ENCODE measurements around the gene SCAANT1.

Gene SCAANT1

GRCh38 chr3:63896332-63897030, 15.7 kb downstream of the SCAANT1 start:
- no peak for DNase-seq

DNA sequence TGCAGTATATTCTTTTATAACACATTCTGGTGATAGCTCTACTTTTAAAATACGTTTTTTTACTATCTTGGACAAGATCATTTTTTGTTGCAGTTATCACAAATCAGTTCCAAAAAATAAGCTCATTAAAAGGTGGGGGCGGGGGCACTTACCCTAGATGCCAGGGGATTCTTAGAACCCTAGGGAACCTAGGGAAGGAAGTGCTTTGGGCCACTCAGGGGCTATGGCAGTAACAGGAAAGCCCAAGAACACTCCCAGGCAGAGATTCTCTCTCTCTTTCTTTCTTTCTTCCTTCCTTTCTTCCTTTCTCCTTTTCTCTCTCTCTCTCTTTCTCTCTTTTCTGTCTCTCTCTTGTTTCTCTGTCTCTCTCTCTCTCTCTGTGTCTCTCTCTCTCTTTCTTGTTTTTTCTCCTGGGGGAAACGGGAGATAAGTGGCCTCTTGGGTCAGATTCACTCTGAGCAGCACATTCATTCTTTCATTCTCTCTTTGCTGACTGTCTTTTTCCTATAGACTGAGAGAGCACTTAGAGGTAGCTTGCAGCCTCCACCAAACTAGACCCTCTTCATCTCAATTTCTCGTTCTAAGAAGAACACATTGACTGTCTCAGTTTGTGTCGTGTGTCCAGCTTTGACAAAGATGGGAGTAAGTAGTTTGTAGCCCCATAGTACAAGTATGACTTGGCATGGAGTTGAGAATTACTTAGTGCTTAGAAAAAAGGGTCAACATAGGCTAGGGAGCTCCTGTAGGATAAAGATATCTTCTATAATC, 16.6 kb downstream of the SCAANT1 start:
- no peak for DNase-seq

- DNase-seq = no peak
Observed at GRCh38 chr3:63892773-63893352, 19.3 kb downstream of the SCAANT1 start.

- DNase-seq = no peak
Observed at GRCh38 chr3:63891518-63891917, 20.7 kb downstream of the SCAANT1 start.

DNA sequence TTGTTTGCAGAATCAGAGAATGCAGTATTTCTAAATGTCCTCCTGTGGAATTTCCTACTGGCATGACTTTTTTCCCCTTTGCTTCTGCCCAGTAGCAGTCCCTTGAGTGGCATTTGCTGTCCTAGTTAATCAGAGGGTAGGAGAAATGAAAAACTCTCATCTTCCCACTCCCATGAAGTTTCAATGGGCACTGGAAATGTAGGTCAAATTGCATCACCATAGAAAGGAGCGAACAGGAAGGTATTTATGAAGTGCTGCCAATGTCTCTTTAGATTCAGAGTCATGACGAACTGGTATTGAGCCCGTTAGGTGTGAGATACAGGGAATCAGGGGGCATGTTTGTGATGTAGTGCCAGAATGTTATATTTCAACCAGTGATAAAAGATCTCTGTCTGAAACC, 25.3 kb downstream of the SCAANT1 start:
- DNase-seq = no peak

GRCh38 chr3:63880653-63881052, 31.5 kb downstream of the SCAANT1 start:
- no peak for DNase-seq

GRCh38 chr3:63878394-63879060, 33.7 kb downstream of the SCAANT1 start:
- no peak for DNase-seq

DNA sequence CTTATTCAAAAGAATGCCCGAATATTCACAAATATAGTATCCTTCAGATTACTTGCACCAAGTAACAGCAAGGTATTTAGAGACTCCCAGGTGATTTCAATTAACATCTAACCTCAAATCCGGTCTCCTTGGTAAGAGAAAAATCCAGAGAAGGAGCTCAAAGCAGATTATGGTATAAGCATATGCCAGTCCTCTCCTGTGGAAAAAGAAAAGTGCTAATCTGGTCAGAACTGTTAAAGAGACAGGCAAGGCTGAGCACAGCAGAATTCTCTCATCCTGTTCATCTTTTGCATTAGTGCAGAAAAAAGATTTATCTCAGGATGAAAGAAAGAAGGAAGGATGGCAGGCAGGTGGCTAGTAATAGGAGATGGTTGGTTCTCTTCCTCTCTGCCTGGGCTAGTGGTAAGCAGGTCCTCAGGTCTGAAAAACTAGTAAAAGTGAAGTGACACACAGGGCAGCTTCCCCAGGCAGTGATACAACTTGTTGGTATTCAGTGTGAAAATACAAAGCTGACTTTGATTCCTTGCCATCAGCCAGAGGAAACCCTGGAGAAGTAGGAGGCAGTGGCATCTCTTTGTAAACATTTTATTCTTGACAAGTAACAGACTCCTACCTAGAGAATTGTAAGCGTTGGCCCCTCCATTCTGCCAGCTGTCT, 34.3 kb downstream of the SCAANT1 start:
- no peak for DNase-seq

GRCh38 chr3:63876260-63876659, 35.9 kb downstream of the SCAANT1 start:
- no peak for DNase-seq

DNA sequence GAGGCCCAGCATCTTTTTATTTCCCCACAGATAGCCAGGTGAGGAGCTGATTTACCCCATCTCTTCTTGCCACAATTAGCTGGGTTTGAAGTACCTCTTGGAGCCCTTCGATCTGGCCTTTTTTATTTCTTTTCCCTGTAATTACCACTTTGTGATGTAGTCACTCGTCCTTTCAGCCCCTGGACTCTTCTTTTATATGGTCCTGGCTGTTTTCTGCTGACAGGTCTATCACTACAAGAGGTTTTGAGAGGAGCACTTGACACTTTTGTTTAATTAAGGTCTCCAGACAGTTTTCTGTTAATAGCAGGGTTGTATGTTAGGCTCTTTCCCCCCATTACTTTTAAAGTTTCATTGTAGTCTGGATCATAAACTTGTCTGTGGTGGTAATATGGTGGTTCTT, 36.7 kb downstream of the SCAANT1 start:
- no peak for DNase-seq

- DNase-seq = peak; percentile 10
Observed at GRCh38 chr3:63874769-63875168, 37.4 kb downstream of the SCAANT1 start.

DNA sequence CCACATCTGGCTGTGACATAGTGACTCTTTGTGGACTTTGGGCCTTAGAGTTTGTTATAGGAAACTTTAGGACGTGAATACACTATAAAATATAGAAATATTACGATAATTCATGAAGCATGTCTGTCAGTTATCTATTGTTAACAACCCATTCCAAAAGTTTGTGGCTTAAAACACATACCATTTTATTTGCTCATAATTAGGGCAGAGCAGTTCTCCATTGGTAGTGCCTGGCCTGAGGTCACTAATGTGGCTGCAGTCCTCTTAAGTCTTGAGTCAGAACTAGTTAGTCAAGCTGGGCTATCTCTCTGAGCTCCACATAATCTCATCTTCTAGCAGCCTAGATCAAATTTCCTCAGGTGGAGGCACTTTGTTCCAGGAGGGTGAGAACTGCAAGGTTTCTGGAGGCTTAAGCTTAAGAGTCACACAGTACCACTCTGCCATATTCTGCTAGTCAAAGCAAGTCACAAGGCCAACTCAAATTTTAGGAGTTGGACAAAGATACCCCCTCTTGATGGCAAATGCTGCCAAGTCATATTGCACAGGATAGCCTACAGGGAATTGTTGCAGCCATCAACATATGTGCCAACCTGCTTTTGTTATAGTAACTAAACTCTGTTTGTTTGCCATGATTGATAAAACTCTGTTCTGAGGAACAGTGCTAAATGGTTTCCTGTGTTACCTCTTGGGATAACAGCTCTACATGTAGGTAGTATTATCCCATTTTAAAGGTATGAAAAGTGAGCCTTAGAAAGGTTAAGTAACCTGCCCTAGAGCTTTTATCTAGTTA, 39.9 kb downstream of the SCAANT1 start:
- no peak for DNase-seq

- no peak for DNase-seq
Observed at GRCh38 chr3:63870615-63871005, 41.6 kb downstream of the SCAANT1 start.

DNA sequence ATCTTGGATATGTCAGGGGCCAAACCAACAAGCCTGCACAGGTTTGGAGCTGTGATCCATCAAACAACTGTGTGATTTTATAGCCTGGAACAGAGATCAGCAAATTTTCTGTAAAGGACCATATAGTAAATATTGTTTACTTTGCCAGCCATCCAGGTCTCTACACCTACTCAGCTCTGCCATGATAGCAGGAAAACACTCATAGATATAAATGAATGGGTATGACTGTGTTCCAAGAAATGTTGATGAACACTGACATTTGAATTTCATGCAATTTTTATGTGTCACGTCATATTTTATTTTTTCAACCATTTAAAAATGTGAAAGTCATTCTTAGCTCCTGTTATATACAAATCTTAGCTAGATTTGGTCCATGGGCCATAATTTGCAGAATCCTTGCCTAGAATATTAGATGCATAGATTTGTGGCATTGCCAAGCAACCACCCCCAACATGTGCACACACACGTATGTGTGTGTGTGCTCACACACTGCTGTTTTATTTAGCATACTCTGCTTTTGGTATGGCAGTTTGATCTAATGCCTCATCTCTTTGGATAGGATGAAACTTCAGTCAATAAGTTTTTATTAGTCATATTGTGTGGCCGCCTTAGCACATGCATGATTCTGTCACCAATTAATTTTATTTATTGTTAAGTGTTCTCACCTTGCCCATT, 42.1 kb downstream of the SCAANT1 start:
- DNase-seq = no peak

- no peak for DNase-seq
Observed at GRCh38 chr3:63867225-63867624, 45.0 kb downstream of the SCAANT1 start.

- DNase-seq = no peak
Observed at GRCh38 chr3:63864965-63865327, 47.2 kb downstream of the SCAANT1 start.

DNA sequence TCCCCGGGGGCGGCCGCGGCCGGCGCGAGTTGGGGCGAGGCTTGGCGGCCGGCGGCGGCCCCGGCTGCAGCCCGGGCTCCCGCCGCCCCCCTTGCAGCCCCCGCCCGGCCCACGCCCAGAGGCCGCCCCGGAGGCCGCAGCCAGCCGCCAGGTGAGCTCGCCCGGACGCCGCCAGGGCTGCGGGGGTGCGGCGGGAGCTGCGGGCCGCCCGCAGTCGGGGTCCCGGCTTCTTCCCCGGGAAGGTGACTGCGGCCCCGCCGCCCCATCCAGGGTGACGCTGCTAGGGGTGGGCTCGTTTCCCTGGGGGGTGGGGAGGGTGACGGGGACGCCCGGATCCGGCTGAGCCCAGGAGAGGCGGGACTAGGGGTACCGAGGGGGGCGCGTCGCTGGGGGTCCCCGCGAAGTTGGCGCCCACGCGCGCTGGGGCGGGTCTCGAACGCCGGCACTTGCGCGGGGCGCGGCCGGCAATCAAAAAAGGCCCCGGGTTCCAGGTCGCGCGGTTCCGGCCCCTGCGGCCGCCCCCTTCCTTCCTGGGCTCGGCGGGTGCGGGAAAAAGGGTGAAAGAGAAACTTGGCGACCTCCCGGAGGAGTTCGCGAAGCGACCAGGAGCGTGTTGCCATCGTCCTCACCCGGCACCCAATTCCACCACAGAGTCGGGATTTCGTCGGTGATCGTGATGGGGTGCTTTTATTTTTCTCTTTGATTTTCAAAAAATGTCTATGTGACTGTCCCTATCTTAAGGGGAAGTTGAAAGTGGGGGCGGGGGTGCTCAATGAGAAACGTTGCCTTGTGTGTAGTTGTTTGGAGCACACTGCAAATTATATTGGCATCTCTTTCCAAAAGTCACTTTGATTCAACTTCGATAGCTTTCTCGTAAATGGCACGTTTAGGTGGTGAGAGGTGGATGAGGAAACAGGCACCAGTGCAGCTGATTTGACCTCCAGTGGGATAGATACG, 47.9 kb downstream of the SCAANT1 start:
- peak; percentile 28 for DNase-seq

- peak; percentile 20 for DNase-seq
Observed at GRCh38 chr3:63863150-63864007, 48.8 kb downstream of the SCAANT1 start, which contains the start of the genes ATXN7 and THOC7. Gene ATXN7 (plus strand): TSS chr3:63863867. CDS start chr3:63912599, 48,732 bp downstream. Gene THOC7 (minus strand): TSS chr3:63863805. CDS start chr3:63863790, 15 bp downstream.

- DNase-seq = no peak
Observed at GRCh38 chr3:63862804-63863149, 49.4 kb downstream of the SCAANT1 start.

Data from NK-92 treated with Interleukin-12 subunit alpha and Interleukin-12 subunit beta, amount 100 ng/mL, for 24 hours (cell line).